HG03095 (cell line): ENCODE data around the gene SMG6.
"Not testable (repeated sequence)": the region's sequence is repeated elsewhere in the genome, so short reads cannot be mapped to it uniquely, and the experiment has no call there.

Experiments used
- ATAC-seq: cut with Tn5 transposase; IDR thresholded peaks from one replicate; pipeline ENCODE4 v1.9.1; 2021; ENCODE audit warnings: moderate library complexity; ENCODE audit not compliant: unreplicated experiment

Gene SMG6

GRCh38 chr17:2309338-2310154 is 6.0 kb upstream of the SMG6 start:
- no peak for ATAC-seq

GRCh38 chr17:2304931-2305330 is 1.3 kb upstream of the SMG6 start:
- ATAC-seq, result no peak

- peak; percentile 11 for ATAC-seq
Measured at GRCh38 chr17:2302778-2303203, 794 bp downstream of the SMG6 start.

GRCh38 chr17:2299756-2300155 is 3.8 kb downstream of the SMG6 start:
- ATAC-seq, result no peak

- no peak for ATAC-seq
Measured at GRCh38 chr17:2299136-2299535, 4.4 kb downstream of the SMG6 start.

- ATAC-seq, result no peak
Measured at GRCh38 chr17:2297023-2297422, 6.6 kb downstream of the SMG6 start.

- ATAC-seq, result no peak
Measured at GRCh38 chr17:2295575-2295974, 8.0 kb downstream of the SMG6 start.

- ATAC-seq, result no peak
Measured at GRCh38 chr17:2292100-2292499, 11.5 kb downstream of the SMG6 start.

GRCh38 chr17:2289878-2290478 is 13.6 kb downstream of the SMG6 start:
- no peak for ATAC-seq

GRCh38 chr17:2283302-2283701 is 20.3 kb downstream of the SMG6 start:
- ATAC-seq, result no peak

GRCh38 chr17:2282297-2282873 is 21.2 kb downstream of the SMG6 start:
- ATAC-seq, result no peak

- ATAC-seq, result no peak
Measured at GRCh38 chr17:2279707-2280106, 23.9 kb downstream of the SMG6 start.

GRCh38 chr17:2277429-2278170 is 26.0 kb downstream of the SMG6 start:
- ATAC-seq, result no peak

GRCh38 chr17:2275722-2276121 is 27.9 kb downstream of the SMG6 start:
- no peak for ATAC-seq

GRCh38 chr17:2274414-2274813 is 29.2 kb downstream of the SMG6 start:
- no peak for ATAC-seq

GRCh38 chr17:2271985-2272702 is 31.4 kb downstream of the SMG6 start:
- no peak for ATAC-seq

GRCh38 chr17:2267354-2267753 is 36.2 kb downstream of the SMG6 start:
- no peak for ATAC-seq

GRCh38 chr17:2266865-2267228 is 36.7 kb downstream of the SMG6 start:
- no peak for ATAC-seq

GRCh38 chr17:2266045-2266864 is 37.3 kb downstream of the SMG6 start:
- ATAC-seq, result no peak

GRCh38 chr17:2265166-2265565 is 38.4 kb downstream of the SMG6 start:
- ATAC-seq, result not testable (repeated sequence)
